Caco-2 (cell line): ENCODE results near the gene INTS6L. TPM values are rescaled to one million over a fixed set of nuclear protein-coding genes. Genes with fewer than 3 reads are reported as not detected.
"Not testable (repeated sequence)": the region's sequence is repeated elsewhere in the genome, so short reads cannot be mapped to it uniquely, and the experiment has no call there.

Experiments used
- BruUV-seq: library from RNA; stranded (reverse); fragments of 400-500 nt; replicated peaks from 2 replicates; lab custom pipeline; 2021; lab: Mats Ljungman, UMichigan
- CTCF ChIA-PET: fragments of 300-600 bp; sonication (Branson Sonifier 250); formaldehyde crosslinking; loops from one replicate; lab custom pipeline; 2022; ENCODE audit warnings: antibody characterized with exemption; lab: Charles Lee
- POLR2A ChIA-PET: fragments of 300-600 bp; sonication (Branson Sonifier 250); formaldehyde crosslinking; loops from one replicate; lab custom pipeline; 2022; ENCODE audit warnings: antibody characterized with exemption; lab: Charles Lee
- DNase-seq, 2 experiments: peaks; one replicate each; pipeline versions ENCODE4 v3.0.0 to v3.0.0-alpha.2; 2020 to 2022
- H3K27me3 ChIP-seq: replicated peaks from 2 replicates; pipeline ENCODE4 v1.6.0; 2011; ENCODE audit warnings: low read length; ENCODE audit not compliant: control insufficient read depth, insufficient read depth
- H3K36me3 ChIP-seq: 2 replicates; pipeline ENCODE4 v1.5.1; 2011; ENCODE audit warnings: low read length; ENCODE audit not compliant: control insufficient read depth, insufficient read depth
- H3K4me1 ChIP-seq: fragments of 250-450 bp; sonication (Bioruptor Pico); 2 replicates; pipeline ENCODE4 v1.5.1; 2020; ENCODE audit warnings: mild to moderate bottlenecking
- H3K4me3 ChIP-seq: 2 replicates; pipeline ENCODE4 v1.5.1; 2011; ENCODE audit warnings: low read depth, mild to moderate bottlenecking, control low read depth, low read length
- H3K9me3 ChIP-seq: fragments of 250-450 bp; sonication (Bioruptor Pico); 2 replicates; pipeline ENCODE4 v1.5.1; 2020; ENCODE audit warnings: mild to moderate bottlenecking, moderate library complexity
- H3K27ac Mint-ChIP-seq: one replicate; pipeline ENCODE4 v1.8.0; 2022; ENCODE audit warnings: mixed read lengths; ENCODE audit not compliant: unreplicated experiment
- H3K27me3 Mint-ChIP-seq: one replicate; pipeline ENCODE4 v1.8.0; 2022; ENCODE audit warnings: mixed read lengths; ENCODE audit not compliant: insufficient read depth, unreplicated experiment
- H3K36me3 Mint-ChIP-seq: one replicate; pipeline ENCODE4 v1.8.0; 2022; ENCODE audit warnings: mild to moderate bottlenecking, mixed read lengths; ENCODE audit not compliant: insufficient read depth, unreplicated experiment
- H3K4me1 Mint-ChIP-seq: one replicate; pipeline ENCODE4 v1.8.0; 2022; ENCODE audit warnings: low read depth, mixed read lengths; ENCODE audit not compliant: unreplicated experiment
- H3K4me3 Mint-ChIP-seq: one replicate; pipeline ENCODE4 v1.8.0; 2022; ENCODE audit warnings: mild to moderate bottlenecking, moderate library complexity, mixed read lengths; ENCODE audit not compliant: unreplicated experiment
- H3K9me3 Mint-ChIP-seq: one replicate; pipeline ENCODE4 v1.8.0; 2022; ENCODE audit warnings: mixed read lengths; ENCODE audit not compliant: unreplicated experiment
- intact Hi-C: fragments of 100-400 bp; cut with micrococcal nuclease; formaldehyde crosslinking; loops from one replicate; pipeline ENCODE4 v1.10.0; 2022; ENCODE audit not compliant: unreplicated experiment
- total RNA-seq: library from RNA; stranded (reverse); gene quantifications from 2 replicates; pipeline ENCODE4 v1.2.3, GENCODE V29; 2022
- TF ChIP-seq, protein P1 (sequence below), 2 experiments: fragments of 200-600 bp in 1 of 2; IDR thresholded peaks; 1 replicate in 1 of 2; 2 replicates in 1 of 2; pipeline versions ENCODE4 v1.5.1 to v1.8.0; 2011 to 2022; ENCODE audit warnings: antibody characterized with exemption in 1 of 2, control low read depth in 1 of 2, inconsistent platforms in 1 of 2, low read depth in 1 of 2, low read length in 1 of 2, mild to moderate bottlenecking in 1 of 2, moderate library complexity in 1 of 2; ENCODE audit not compliant: insufficient read depth in 1 of 2, severe bottlenecking in 1 of 2, unreplicated experiment in 1 of 2

INTS6L gene
- total RNA-seq, 1 experiment from 2014 or later = 0.61 TPM

DNA sequence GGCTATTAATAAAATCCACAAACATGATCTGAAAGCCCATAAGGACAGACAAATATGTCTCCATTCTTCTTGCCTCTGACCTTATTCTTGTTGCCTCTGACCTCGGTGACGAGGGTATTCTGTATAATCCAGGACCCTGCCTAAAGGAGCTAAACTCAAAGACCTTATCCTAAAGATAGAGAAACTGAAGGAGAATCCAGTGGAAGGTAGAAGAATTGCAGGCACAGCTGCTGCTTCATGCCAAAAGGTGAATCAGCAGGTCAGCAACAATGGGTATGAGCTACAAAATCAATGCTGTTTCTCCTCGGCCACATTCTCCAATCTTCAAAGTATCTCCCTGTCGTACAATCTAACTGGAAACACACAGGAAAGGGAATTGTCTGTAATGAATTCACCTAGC lies 71.4 kb downstream of the INTS6L start:
- TF ChIP-seq, protein P1, sequence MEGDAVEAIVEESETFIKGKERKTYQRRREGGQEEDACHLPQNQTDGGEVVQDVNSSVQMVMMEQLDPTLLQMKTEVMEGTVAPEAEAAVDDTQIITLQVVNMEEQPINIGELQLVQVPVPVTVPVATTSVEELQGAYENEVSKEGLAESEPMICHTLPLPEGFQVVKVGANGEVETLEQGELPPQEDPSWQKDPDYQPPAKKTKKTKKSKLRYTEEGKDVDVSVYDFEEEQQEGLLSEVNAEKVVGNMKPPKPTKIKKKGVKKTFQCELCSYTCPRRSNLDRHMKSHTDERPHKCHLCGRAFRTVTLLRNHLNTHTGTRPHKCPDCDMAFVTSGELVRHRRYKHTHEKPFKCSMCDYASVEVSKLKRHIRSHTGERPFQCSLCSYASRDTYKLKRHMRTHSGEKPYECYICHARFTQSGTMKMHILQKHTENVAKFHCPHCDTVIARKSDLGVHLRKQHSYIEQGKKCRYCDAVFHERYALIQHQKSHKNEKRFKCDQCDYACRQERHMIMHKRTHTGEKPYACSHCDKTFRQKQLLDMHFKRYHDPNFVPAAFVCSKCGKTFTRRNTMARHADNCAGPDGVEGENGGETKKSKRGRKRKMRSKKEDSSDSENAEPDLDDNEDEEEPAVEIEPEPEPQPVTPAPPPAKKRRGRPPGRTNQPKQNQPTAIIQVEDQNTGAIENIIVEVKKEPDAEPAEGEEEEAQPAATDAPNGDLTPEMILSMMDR (IDR thresholded peaks at IDR 0.05; ENCODE audit: insufficient read depth in 1 of 2, low read depth in 1 of 2, low read length in 1 of 2, severe bottlenecking in 1 of 2, unreplicated experiment in 1 of 2) = no peak
- Mint-ChIP-seq H3K36me3 (no peaks in the 10 kb centered on the region), H3K27ac (no peak overlapping the region), H3K27me3 (peaks cover 3% of the 10 kb centered on the region), H3K9me3 (no peaks in the 10 kb centered on the region), H3K4me1 (no peaks in the 10 kb centered on the region), H3K4me3 (no peak overlapping the region)
- intact Hi-C loops = no loop called here
- BruUV-seq = no TSS peak
- H3K4me1 ChIP-seq = no peaks in the 10 kb centered on the region
- H3K36me3 ChIP-seq = no peaks in the 10 kb centered on the region
- ChIA-PET POLR2A (no interaction called here), CTCF (no interaction called here)
- H3K4me3 ChIP-seq = no peak overlapping the region
- H3K27me3 ChIP-seq = no peaks in the 10 kb centered on the region
- H3K9me3 ChIP-seq = no peaks in the 10 kb centered on the region
- DNase-seq = no peak

DNA sequence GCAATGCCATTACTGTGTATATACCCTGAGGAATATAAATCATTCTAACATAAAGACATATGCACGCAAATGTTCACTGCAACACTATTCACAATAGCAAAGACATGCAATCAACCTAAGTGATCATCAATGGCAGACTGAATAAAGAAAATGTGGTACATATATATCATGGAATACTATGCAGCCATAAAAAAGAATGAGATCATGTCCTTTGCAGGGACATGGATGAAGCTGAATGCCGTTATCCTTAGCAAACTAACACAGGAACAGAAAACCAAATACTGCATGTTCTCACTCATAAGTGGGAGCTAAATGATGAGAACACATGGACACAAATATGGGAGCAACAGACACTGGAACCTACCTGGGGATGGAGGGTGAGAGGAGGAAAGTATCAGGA lies 73.6 kb downstream of the INTS6L start:
- DNase-seq, H3K9me3 ChIP-seq, H3K27me3 ChIP-seq, intact Hi-C loops, H3K27me3 Mint-ChIP-seq, H3K27ac Mint-ChIP-seq, H3K4me3 ChIP-seq, H3K4me1 Mint-ChIP-seq, H3K9me3 Mint-ChIP-seq, H3K4me3 Mint-ChIP-seq, CTCF ChIA-PET, H3K4me1 ChIP-seq, H3K36me3 Mint-ChIP-seq, H3K36me3 ChIP-seq, POLR2A ChIA-PET, BruUV-seq: not testable (repeated sequence)

DNA sequence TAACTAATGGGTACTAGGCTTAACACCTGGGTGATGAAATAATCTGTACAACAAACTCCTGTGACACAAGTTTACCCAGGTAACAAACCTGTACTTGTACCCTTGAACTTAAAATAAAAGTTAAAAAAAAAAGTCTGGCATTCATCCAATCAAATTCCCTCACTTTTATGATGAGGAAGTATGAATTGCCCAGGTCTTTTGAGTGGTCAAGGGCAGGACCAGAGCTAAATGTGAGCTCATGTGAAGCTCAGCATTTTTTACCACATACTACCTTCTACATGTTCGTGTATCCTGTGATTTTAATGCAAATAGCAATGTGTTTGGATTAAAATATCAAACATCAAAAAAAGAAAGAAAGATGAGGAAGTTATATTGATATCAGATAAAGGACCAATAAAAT lies 74.0 kb downstream of the INTS6L start:
- H3K4me3 Mint-ChIP-seq, H3K9me3 ChIP-seq, BruUV-seq, intact Hi-C loops, H3K9me3 Mint-ChIP-seq, H3K27me3 Mint-ChIP-seq, H3K36me3 Mint-ChIP-seq, CTCF ChIA-PET, H3K4me3 ChIP-seq, DNase-seq, H3K4me1 ChIP-seq, H3K36me3 ChIP-seq, H3K4me1 Mint-ChIP-seq, H3K27me3 ChIP-seq, H3K27ac Mint-ChIP-seq, POLR2A ChIA-PET: not testable (repeated sequence)

DNA sequence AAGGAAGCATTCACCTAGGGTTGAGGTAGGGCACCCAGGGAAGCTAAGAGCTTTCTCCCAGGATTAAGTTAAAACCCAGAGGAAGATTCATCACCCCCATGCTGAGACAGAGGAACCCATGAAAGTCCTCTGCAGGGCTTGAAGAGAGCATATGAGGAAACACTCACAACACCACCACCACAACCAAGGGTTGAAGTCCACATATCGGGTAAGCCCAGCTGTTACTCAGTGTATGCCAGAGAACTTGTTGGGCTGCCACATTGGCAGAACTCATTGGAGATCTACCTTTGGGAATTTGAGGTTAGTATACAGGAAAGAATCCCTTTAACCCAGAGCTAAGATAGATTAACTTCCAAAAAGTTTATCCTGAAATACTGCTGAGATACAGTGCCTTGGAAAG lies 75.1 kb downstream of the INTS6L start:
- Mint-ChIP-seq H3K36me3 (no peaks in the 10 kb centered on the region), H3K9me3 (no peaks in the 10 kb centered on the region), H3K4me1 (no peaks in the 10 kb centered on the region), H3K4me3 (no peak overlapping the region), H3K27ac (no peak overlapping the region), H3K27me3 (peaks cover 2% of the 10 kb centered on the region)
- no peaks in the 10 kb centered on the region for H3K4me1 ChIP-seq
- DNase-seq = no peak
- no peaks in the 10 kb centered on the region for H3K9me3 ChIP-seq
- H3K27me3 ChIP-seq = no peaks in the 10 kb centered on the region
- H3K4me3 ChIP-seq = no peak overlapping the region
- TF ChIP-seq, protein P1 (IDR thresholded peaks at IDR 0.05; ENCODE audit: insufficient read depth in 1 of 2, low read depth in 1 of 2, low read length in 1 of 2, severe bottlenecking in 1 of 2, unreplicated experiment in 1 of 2) = no peak
- POLR2A ChIA-PET = no interaction called here
- H3K36me3 ChIP-seq = no peaks in the 10 kb centered on the region
- intact Hi-C loops = no loop called here
- BruUV-seq = no TSS peak
- CTCF ChIA-PET = no interaction called here
